GM12872 (cell line): ENCODE data around the gene USP49.

ENCODE experiments used
- TF ChIP-seq, protein P1 (sequence below): IDR thresholded peaks from 3 replicates; pipeline ENCODE4 v1.5.1; 2011; ENCODE audit warnings: low read depth, mild to moderate bottlenecking, low read length, moderate library complexity; ENCODE audit not compliant: insufficient read depth

Gene USP49

DNA sequence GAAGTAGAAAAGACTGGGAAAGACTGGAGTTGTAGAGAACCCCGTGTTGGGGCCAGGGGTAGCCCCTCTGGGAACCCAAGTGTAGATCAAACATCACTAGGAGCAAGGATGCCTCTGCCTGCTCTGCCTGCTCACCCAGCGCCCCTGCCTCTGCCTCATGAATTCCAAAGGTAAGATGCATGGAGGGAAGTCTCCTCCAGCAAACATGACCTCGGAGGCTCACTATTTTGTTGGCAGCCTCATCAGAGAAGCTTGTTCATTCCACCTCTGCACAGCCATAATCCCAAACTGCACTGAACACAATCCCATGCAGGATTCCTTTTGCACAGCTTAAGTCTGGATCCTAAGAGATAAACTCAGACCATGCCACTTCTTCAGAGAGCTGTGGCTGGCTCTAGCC, 120.3 kb downstream of the USP49 start:
- TF ChIP-seq, protein P1, sequence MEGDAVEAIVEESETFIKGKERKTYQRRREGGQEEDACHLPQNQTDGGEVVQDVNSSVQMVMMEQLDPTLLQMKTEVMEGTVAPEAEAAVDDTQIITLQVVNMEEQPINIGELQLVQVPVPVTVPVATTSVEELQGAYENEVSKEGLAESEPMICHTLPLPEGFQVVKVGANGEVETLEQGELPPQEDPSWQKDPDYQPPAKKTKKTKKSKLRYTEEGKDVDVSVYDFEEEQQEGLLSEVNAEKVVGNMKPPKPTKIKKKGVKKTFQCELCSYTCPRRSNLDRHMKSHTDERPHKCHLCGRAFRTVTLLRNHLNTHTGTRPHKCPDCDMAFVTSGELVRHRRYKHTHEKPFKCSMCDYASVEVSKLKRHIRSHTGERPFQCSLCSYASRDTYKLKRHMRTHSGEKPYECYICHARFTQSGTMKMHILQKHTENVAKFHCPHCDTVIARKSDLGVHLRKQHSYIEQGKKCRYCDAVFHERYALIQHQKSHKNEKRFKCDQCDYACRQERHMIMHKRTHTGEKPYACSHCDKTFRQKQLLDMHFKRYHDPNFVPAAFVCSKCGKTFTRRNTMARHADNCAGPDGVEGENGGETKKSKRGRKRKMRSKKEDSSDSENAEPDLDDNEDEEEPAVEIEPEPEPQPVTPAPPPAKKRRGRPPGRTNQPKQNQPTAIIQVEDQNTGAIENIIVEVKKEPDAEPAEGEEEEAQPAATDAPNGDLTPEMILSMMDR = no peak

GRCh38 chr6:41771058-41771983, 123.9 kb downstream of the USP49 start:
- TF ChIP-seq, protein P1 = no peak

- TF ChIP-seq, protein P1 = no peak
These were observed 124.7 kb downstream of the USP49 start for GRCh38 chr6:41770381-41771057.

DNA sequence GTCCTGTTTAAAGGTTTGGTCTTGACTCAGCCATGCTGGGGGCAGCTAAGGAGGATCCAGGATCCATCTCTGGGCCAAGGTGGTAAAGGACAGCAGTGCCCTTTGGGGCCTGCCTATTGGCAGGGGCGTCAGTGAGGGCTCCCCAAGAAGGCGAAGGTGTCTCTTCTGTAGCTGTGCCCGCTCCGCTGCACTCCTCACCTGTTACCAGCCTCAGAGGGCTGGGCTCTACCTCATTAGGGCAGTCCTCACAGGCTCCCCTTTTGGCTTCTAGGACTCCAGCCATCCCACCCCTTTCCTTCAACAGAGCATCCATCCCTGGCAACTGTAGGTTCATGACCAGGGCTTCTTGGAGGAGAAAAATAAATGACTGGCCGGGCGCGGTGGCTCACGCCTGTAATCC, 125.8 kb downstream of the USP49 start:
- TF ChIP-seq, protein P1 = no peak

GRCh38 chr6:41768545-41769308, 126.4 kb downstream of the USP49 start:
- TF ChIP-seq, protein P1 = no peak

DNA sequence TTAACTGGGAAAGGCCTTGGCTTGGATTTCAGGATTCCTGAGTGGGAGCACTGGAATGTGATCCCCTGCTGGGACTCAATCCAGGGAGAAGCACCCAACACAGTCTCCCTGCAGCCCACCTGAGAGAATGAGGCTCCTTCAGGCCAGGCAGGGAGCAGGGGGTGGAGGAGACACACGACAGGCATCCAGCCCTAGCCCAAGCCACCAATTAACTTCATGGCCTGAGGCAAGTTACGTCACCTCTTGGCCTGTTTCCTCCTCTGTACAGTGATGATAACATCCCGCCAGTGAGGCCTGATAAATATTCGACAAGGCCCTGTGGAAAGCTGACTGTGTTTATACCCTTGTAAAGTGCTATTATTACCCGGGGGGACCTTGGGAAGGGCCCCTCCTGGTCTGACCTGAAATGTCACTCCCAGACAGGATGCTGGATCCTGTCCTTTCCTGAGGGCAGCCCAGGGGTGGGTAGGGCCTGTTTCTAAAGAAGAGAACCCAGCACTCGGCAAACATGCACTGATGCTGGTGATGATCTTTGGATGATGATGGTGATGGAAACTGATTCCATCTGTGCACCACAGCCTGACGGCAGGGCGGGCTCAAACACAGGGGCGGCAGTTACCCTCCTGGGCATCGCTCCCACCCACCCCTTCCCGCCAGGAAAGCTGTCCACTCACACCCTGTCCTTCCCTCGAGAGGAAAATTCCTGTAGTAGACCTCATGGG, 127.9 kb downstream of the USP49 start:
- TF ChIP-seq, protein P1 = no peak

DNA sequence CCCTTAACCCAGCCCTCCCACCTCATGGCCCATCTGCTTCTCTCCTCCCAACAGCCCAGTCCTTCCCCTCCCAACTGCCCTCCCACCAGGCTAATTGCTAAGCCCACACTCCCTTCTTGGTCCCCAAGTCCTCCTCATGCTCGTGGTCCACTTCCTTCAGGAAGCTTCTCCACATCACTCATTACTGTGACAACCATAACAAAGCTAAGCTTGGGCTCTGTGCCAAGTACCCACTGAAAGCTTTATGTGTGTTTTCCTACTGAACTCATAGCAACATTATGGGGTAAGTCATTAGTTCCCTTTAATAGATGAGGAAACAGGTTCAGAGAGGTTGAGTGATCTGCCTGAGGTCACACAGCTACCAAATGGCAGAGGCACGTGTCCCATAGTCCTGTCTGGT, 131.7 kb downstream of the USP49 start:
- TF ChIP-seq, protein P1 = no peak
